Hepatocyte (in vitro differentiated cells): ENCODE data around the gene ZNF107.

ENCODE experiments used
- CTCF ChIP-seq: fragments of 200-600 bp; sonication (generic); IDR thresholded peaks from 2 replicates; pipeline ENCODE4 v1.5.1; 2016; ENCODE audit warnings: antibody characterized with exemption, mild to moderate bottlenecking; ENCODE audit not compliant: poor library complexity
- EZH2 ChIP-seq: fragments of 200-600 bp; sonication (generic); IDR thresholded peaks from 2 replicates; pipeline ENCODE4 v1.6.1; 2016; ENCODE audit warnings: antibody characterized with exemption, mild to moderate bottlenecking, borderline replicate concordance
- EZH2phosphoT487 ChIP-seq: fragments of 200-600 bp; sonication (generic); IDR thresholded peaks from one replicate; pipeline ENCODE4 v1.6.1; 2018; ENCODE audit warnings: antibody characterized with exemption, mild to moderate bottlenecking, low read depth, moderate library complexity; ENCODE audit not compliant: unreplicated experiment, severe bottlenecking

GRCh38 chr7:64685741-64686140 lies 19.8 kb downstream of the ZNF107 start:
- no peak for TF ChIP-seq CTCF
- TF ChIP-seq EZH2: no peak
- no peak for TF ChIP-seq EZH2phosphoT487
